Panc1 (cell line): ENCODE measurements around the gene PDGFD.

Source experiments
- SIN3A ChIP-seq: IDR thresholded peaks from 2 replicates; pipeline ENCODE4 v1.6.1; 2012; ENCODE audit warnings: low read depth, mild to moderate bottlenecking, low read length, moderate library complexity, borderline replicate concordance; ENCODE audit not compliant: insufficient read depth
- TCF7L2 ChIP-seq: IDR thresholded peaks from 2 replicates; pipeline ENCODE4 v1.6.1; 2011; ENCODE audit warnings: mild to moderate bottlenecking, low read depth, low read length, inconsistent platforms
- TF ChIP-seq, protein P1 (sequence below): fragments of 450-650 bp; IDR thresholded peaks from 2 replicates; pipeline ENCODE4 v1.5.1; 2017; ENCODE audit warnings: mild to moderate bottlenecking
- TF ChIP-seq, protein P2 (sequence below), 2 experiments: IDR thresholded peaks; 2 replicates each; pipeline ENCODE4 v1.6.1; 2011 to 2012; ENCODE audit warnings: low read depth in 2 of 2, control low read depth in 1 of 2, low read length in 1 of 2, mild to moderate bottlenecking in 1 of 2, moderate library complexity in 1 of 2; ENCODE audit not compliant: insufficient read depth in 1 of 2

- TF ChIP-seq, protein P1, sequence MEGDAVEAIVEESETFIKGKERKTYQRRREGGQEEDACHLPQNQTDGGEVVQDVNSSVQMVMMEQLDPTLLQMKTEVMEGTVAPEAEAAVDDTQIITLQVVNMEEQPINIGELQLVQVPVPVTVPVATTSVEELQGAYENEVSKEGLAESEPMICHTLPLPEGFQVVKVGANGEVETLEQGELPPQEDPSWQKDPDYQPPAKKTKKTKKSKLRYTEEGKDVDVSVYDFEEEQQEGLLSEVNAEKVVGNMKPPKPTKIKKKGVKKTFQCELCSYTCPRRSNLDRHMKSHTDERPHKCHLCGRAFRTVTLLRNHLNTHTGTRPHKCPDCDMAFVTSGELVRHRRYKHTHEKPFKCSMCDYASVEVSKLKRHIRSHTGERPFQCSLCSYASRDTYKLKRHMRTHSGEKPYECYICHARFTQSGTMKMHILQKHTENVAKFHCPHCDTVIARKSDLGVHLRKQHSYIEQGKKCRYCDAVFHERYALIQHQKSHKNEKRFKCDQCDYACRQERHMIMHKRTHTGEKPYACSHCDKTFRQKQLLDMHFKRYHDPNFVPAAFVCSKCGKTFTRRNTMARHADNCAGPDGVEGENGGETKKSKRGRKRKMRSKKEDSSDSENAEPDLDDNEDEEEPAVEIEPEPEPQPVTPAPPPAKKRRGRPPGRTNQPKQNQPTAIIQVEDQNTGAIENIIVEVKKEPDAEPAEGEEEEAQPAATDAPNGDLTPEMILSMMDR, result no peak
- no peak for TF ChIP-seq TCF7L2
- TF ChIP-seq, protein P2, sequence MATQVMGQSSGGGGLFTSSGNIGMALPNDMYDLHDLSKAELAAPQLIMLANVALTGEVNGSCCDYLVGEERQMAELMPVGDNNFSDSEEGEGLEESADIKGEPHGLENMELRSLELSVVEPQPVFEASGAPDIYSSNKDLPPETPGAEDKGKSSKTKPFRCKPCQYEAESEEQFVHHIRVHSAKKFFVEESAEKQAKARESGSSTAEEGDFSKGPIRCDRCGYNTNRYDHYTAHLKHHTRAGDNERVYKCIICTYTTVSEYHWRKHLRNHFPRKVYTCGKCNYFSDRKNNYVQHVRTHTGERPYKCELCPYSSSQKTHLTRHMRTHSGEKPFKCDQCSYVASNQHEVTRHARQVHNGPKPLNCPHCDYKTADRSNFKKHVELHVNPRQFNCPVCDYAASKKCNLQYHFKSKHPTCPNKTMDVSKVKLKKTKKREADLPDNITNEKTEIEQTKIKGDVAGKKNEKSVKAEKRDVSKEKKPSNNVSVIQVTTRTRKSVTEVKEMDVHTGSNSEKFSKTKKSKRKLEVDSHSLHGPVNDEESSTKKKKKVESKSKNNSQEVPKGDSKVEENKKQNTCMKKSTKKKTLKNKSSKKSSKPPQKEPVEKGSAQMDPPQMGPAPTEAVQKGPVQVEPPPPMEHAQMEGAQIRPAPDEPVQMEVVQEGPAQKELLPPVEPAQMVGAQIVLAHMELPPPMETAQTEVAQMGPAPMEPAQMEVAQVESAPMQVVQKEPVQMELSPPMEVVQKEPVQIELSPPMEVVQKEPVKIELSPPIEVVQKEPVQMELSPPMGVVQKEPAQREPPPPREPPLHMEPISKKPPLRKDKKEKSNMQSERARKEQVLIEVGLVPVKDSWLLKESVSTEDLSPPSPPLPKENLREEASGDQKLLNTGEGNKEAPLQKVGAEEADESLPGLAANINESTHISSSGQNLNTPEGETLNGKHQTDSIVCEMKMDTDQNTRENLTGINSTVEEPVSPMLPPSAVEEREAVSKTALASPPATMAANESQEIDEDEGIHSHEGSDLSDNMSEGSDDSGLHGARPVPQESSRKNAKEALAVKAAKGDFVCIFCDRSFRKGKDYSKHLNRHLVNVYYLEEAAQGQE (IDR thresholded peaks at IDR 0.05; ENCODE audit: insufficient read depth in 1 of 2, low read depth in 2 of 2, low read length in 1 of 2), result no peak
- no peak for TF ChIP-seq SIN3A
Measured at GRCh38 chr11:103870821-103871309, 293.1 kb downstream of the PDGFD start.
